Stimulated activated naive CD8-positive, alpha-beta T cell treated with anti-CD3 and anti-CD28 coated beads, Interleukin-15, amount 100 ng/mL, for 72 hours (primary cell): ENCODE results near the gene NAA10.
A peak's percentile ranks its signal among the peaks of the same experiment; 100 is the strongest.
"Not testable (repeated sequence)": the region's sequence is repeated elsewhere in the genome, so short reads cannot be mapped to it uniquely, and the experiment has no call there.

Experiments used
- ATAC-seq: fragments of 150-1000 bp; cut with Tn5 transposase; 2 replicates; pipeline ENCODE4 v1.10.0; 2021; ENCODE audit warnings: mild to moderate bottlenecking, moderate library complexity
- DNase-seq, 2 donors: peaks; one replicate each; pipeline ENCODE4 v3.0.0; 2021 to 2022
- H3K27ac Mint-ChIP-seq, 2 donors: one replicate each; pipeline ENCODE4 v1.8.0; 2022; ENCODE audit warnings: mild to moderate bottlenecking in 2 of 2, mixed read lengths in 2 of 2, moderate library complexity in 2 of 2
- H3K27me3 Mint-ChIP-seq: one replicate; pipeline ENCODE4 v1.8.0; 2022; ENCODE audit warnings: mixed read lengths
- H3K4me1 Mint-ChIP-seq: one replicate; pipeline ENCODE4 v1.8.0; 2022; ENCODE audit warnings: mild to moderate bottlenecking, mixed read lengths
- H3K4me3 Mint-ChIP-seq, 2 donors: one replicate each; pipeline ENCODE4 v1.8.0; 2022; ENCODE audit warnings: mild to moderate bottlenecking in 2 of 2, mixed read lengths in 2 of 2, moderate library complexity in 1 of 2
- H3K9me3 Mint-ChIP-seq, 2 donors: one replicate each; pipeline ENCODE4 v1.8.0; 2022; ENCODE audit warnings: mixed read lengths in 2 of 2

The NAA10 gene

GRCh38 chrX:153934762-153935325 lies at the start of gene NAA10:
NAA10 (minus strand) TSS chrX:153935037; CDS start chrX:153934904, 133 bp downstream.
- ATAC-seq: peak; percentile 82

GRCh38 chrX:153983321-153983801 lies 48.5 kb upstream of the NAA10 start:
- Mint-ChIP-seq H3K27me3 (no peaks in the 10 kb centered on the region), H3K27ac (peak overlapping the region in 1 of 2 donors; percentile 78), H3K4me1 (peaks cover 51% of the 10 kb centered on the region), H3K9me3 (no peaks in the 10 kb centered on the region), H3K4me3 (peak overlapping the region; percentile 70 to 81)
- no peak for ATAC-seq
- no peak for DNase-seq

More at GRCh38 chrX:153934762-153935325, at the start of gene NAA10:
- H3K27me3 Mint-ChIP-seq: no peaks in the 10 kb centered on the region
- peaks cover 62% of the 10 kb centered on the region for H3K4me1 Mint-ChIP-seq
- H3K9me3 Mint-ChIP-seq: no peaks in the 10 kb centered on the region
- peak within 1 kb of the TSS; percentile 42 to 69 for H3K27ac Mint-ChIP-seq
- peak; percentile 54 to 55 for DNase-seq
- H3K4me3 Mint-ChIP-seq: peak within 1 kb of the TSS; percentile 84 to 87

GRCh38 chrX:153981771-153982533 lies 47.1 kb upstream of the NAA10 start:
- peak; percentile 44 for ATAC-seq
- DNase-seq: peak; percentile 43 to 70
- Mint-ChIP-seq H3K27me3 (no peaks in the 10 kb centered on the region), H3K4me1 (peaks cover 51% of the 10 kb centered on the region), H3K27ac (peak overlapping the region; percentile 85 to 92), H3K4me3 (peak overlapping the region; percentile 70 to 81), H3K9me3 (no peaks in the 10 kb centered on the region)

- DNase-seq (no peak), ATAC-seq (no peak)
- H3K4me3 Mint-ChIP-seq: peak overlapping the region; percentile 70 to 81
- no peaks in the 10 kb centered on the region for H3K27me3 Mint-ChIP-seq
- peak overlapping the region; percentile 85 to 92 for H3K27ac Mint-ChIP-seq
- H3K9me3 Mint-ChIP-seq: no peaks in the 10 kb centered on the region
- H3K4me1 Mint-ChIP-seq: peaks cover 51% of the 10 kb centered on the region
Observed at GRCh38 chrX:153981231-153981630, 46.4 kb upstream of the NAA10 start.

GRCh38 chrX:153980394-153980793 lies 45.6 kb upstream of the NAA10 start:
- peak overlapping the region; percentile 77 to 81 for H3K4me3 Mint-ChIP-seq
- not testable (repeated sequence) for H3K27me3 Mint-ChIP-seq

GRCh38 chrX:153974726-153975286 lies 40.0 kb upstream of the NAA10 start:
- H3K27me3 Mint-ChIP-seq: no peaks in the 10 kb centered on the region
- H3K27ac Mint-ChIP-seq: peak overlapping the region; percentile 97
- peaks cover 20% of the 10 kb centered on the region for H3K4me1 Mint-ChIP-seq
- ATAC-seq: no peak
- no peaks in the 10 kb centered on the region for H3K9me3 Mint-ChIP-seq
- DNase-seq: no peak
- peak overlapping the region; percentile 81 to 85 for H3K4me3 Mint-ChIP-seq

More at GRCh38 chrX:153980394-153980793, 45.6 kb upstream of the NAA10 start:
- DNase-seq: peak in 1 of 2 donors; percentile 34
- peak; percentile 63 for ATAC-seq
- peak overlapping the region; percentile 89 to 96 for H3K27ac Mint-ChIP-seq
- H3K9me3 Mint-ChIP-seq: not testable (repeated sequence)
- H3K4me1 Mint-ChIP-seq: peaks cover 51% of the 10 kb centered on the region

GRCh38 chrX:153974003-153974725 lies 39.3 kb upstream of the NAA10 start:
- no peak for DNase-seq
- Mint-ChIP-seq H3K9me3 (no peaks in the 10 kb centered on the region), H3K27ac (peak overlapping the region; percentile 97), H3K27me3 (no peaks in the 10 kb centered on the region), H3K4me1 (peaks cover 20% of the 10 kb centered on the region), H3K4me3 (peak overlapping the region; percentile 81 to 85)
- no peak for ATAC-seq

GRCh38 chrX:153973127-153974002 lies 38.5 kb upstream of the NAA10 start:
- Mint-ChIP-seq H3K4me1 (peaks cover 21% of the 10 kb centered on the region), H3K27ac (peak overlapping the region; percentile 97), H3K9me3 (no peaks in the 10 kb centered on the region), H3K27me3 (no peaks in the 10 kb centered on the region), H3K4me3 (peak overlapping the region; percentile 81 to 85)
- DNase-seq: no peak
- no peak for ATAC-seq

GRCh38 chrX:153972368-153973126 lies 37.7 kb upstream of the NAA10 start, which contains the start of gene TMEM187:
TMEM187 (plus strand) TSS chrX:153972754; CDS start chrX:153982063, 9,309 bp downstream.
- peak within 1 kb of the TSS; percentile 100 for H3K4me3 Mint-ChIP-seq
- no peaks in the 10 kb centered on the region for H3K9me3 Mint-ChIP-seq
- peak within 1 kb of the TSS; percentile 100 for H3K27ac Mint-ChIP-seq
- H3K4me1 Mint-ChIP-seq: peaks cover 29% of the 10 kb centered on the region
- no peaks in the 10 kb centered on the region for H3K27me3 Mint-ChIP-seq
- peak; percentile 71 for ATAC-seq
- peak; percentile 83 to 93 for DNase-seq

GRCh38 chrX:153971450-153972367 lies 36.9 kb upstream of the NAA10 start, which contains the start of gene HCFC1:
HCFC1 (minus strand) TSS chrX:153971818; CDS start chrX:153970840, 978 bp downstream.
- peaks cover 37% of the 10 kb centered on the region for H3K4me1 Mint-ChIP-seq
- no peaks in the 10 kb centered on the region for H3K9me3 Mint-ChIP-seq

GRCh38 chrX:153971124-153971449 lies 36.2 kb upstream of the NAA10 start:
- Mint-ChIP-seq H3K27ac (peak overlapping the region; percentile 100), H3K9me3 (no peaks in the 10 kb centered on the region), H3K4me3 (peak overlapping the region; percentile 100), H3K27me3 (no peaks in the 10 kb centered on the region), H3K4me1 (peaks cover 43% of the 10 kb centered on the region)
- ATAC-seq (peak; percentile 51), DNase-seq (peak; percentile 79 to 88)

More at GRCh38 chrX:153971450-153972367, 36.9 kb upstream of the NAA10 start, which contains the start of gene HCFC1:
- H3K27ac Mint-ChIP-seq: peak within 1 kb of the TSS; percentile 100
- no peaks in the 10 kb centered on the region for H3K27me3 Mint-ChIP-seq
- ATAC-seq (peak; percentile 37), DNase-seq (peak; percentile 90 to 92)
- H3K4me3 Mint-ChIP-seq: peak within 1 kb of the TSS; percentile 100

- H3K4me3 Mint-ChIP-seq: peak overlapping the region; percentile 100
- H3K4me1 Mint-ChIP-seq: peaks cover 49% of the 10 kb centered on the region
- ATAC-seq (peak; percentile 2), DNase-seq (peak in 1 of 2 donors; percentile 27)
- H3K27me3 Mint-ChIP-seq: no peaks in the 10 kb centered on the region
- H3K27ac Mint-ChIP-seq: peak overlapping the region; percentile 100
- no peaks in the 10 kb centered on the region for H3K9me3 Mint-ChIP-seq
Observed at GRCh38 chrX:153970357-153971123, 35.7 kb upstream of the NAA10 start.
